ENCODE data around the gene TFPI2.

DNA sequence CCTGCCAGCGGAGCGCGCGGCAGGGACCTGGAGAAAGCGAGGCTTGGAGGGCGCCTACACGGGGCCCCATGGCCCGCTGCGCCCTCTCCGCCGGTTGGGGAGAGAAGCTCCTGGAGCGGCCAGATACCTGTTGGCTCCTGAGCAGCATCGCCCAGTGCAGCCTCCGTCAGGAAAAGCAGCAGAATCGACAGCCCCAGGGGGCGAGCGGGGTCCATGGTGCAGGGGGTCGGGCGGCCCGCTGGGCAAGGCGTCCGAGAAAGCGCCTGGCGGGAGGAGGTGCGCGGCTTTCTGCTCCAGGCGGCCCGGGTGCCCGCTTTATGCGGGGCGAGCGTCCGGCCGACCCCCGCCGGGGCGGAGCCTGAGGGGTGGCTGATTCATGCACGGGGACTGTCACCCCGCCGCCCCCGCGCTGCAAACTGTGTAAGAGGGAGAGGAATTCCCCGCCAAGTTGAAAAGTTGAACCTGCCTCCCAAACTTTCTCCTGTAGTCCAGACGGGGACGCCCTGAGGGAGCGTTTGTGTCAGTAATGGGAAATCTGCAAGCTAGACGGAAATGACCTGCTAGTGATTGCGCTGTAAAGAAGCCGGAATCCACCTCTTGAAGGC is at the start of gene TFPI2:
- TF ChIP-seq, protein P1, sequence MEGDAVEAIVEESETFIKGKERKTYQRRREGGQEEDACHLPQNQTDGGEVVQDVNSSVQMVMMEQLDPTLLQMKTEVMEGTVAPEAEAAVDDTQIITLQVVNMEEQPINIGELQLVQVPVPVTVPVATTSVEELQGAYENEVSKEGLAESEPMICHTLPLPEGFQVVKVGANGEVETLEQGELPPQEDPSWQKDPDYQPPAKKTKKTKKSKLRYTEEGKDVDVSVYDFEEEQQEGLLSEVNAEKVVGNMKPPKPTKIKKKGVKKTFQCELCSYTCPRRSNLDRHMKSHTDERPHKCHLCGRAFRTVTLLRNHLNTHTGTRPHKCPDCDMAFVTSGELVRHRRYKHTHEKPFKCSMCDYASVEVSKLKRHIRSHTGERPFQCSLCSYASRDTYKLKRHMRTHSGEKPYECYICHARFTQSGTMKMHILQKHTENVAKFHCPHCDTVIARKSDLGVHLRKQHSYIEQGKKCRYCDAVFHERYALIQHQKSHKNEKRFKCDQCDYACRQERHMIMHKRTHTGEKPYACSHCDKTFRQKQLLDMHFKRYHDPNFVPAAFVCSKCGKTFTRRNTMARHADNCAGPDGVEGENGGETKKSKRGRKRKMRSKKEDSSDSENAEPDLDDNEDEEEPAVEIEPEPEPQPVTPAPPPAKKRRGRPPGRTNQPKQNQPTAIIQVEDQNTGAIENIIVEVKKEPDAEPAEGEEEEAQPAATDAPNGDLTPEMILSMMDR (IDR thresholded peaks at IDR 0.05) = no peak
- TF ChIP-seq POLR2AphosphoS5 (IDR thresholded peaks at IDR 0.05; ENCODE audit: insufficient read depth in 1 of 2, low read depth in 1 of 2) = no peak
